Lower leg skin (tissue), 3 donors: ENCODE data around the gene HACD2.

Source experiments
- CTCF ChIP-seq, 3 donors: fragments of 450-650 bp; IDR thresholded peaks; one replicate each; pipeline ENCODE4 v1.5.1; 2016; ENCODE audit warnings: antibody characterized with exemption in 3 of 3, mild to moderate bottlenecking in 3 of 3, moderate library complexity in 2 of 3
- POLR2A ChIP-seq, 2 donors: fragments of 450-650 bp; IDR thresholded peaks; one replicate each; pipeline ENCODE4 v1.6.1; 2016 to 2017; ENCODE audit warnings: antibody characterized with exemption in 2 of 2, mild to moderate bottlenecking in 1 of 2, moderate library complexity in 1 of 2

GRCh38 chr3:123451186-123451585, 133.7 kb downstream of the HACD2 start:
- TF ChIP-seq CTCF (IDR thresholded peaks at IDR 0.05) (no peak), POLR2A (IDR thresholded peaks at IDR 0.05) (no peak)
